Gastrocnemius medialis (tissue), 4 donors: ENCODE results near the gene WSB1. TPM values are rescaled to one million over a fixed set of nuclear protein-coding genes. Genes with fewer than 3 reads are reported as not detected.

Experiments
- ATAC-seq, 2 donors: fragments of 150-250 bp; one replicate each; pipeline ENCODE4 v1.9.1; 2016
- DNase-seq, 2 donors: peaks; one replicate each; pipeline ENCODE4 v3.0.0-alpha.2; 2019
- H3K27ac ChIP-seq, 4 donors: fragments of 200-600 bp; sonication (generic); 1 replicate in 1 of 4; 2 replicates in 3 of 4; pipeline ENCODE4 v1.5.1; 2016 to 2018; ENCODE audit warnings: mild to moderate bottlenecking in 2 of 4, moderate library complexity in 1 of 4
- H3K27me3 ChIP-seq, 3 donors: fragments of 200-600 bp; sonication (generic) in 2 of 3; 1 replicate in 1 of 3; 2 replicates in 2 of 3; pipeline versions ENCODE4 v1.5.1 to v1.6.0; 2016 to 2019; ENCODE audit warnings: mild to moderate bottlenecking in 1 of 3, moderate library complexity in 1 of 3
- H3K36me3 ChIP-seq, 2 donors: fragments of 200-600 bp; sonication (generic) in 1 of 2; one replicate each; pipeline ENCODE4 v1.5.1; 2017 to 2018
- H3K4me1 ChIP-seq, 2 donors: fragments of 200-600 bp; sonication (generic) in 1 of 2; one replicate each; pipeline ENCODE4 v1.5.1; 2016 to 2017; ENCODE audit warnings: mild to moderate bottlenecking in 2 of 2
- H3K4me3 ChIP-seq, 4 donors: fragments of 200-600 bp; sonication (generic) in 3 of 4; 1 replicate in 1 of 4; 2 replicates in 3 of 4; pipeline ENCODE4 v1.5.1; 2016 to 2019; ENCODE audit warnings: mild to moderate bottlenecking in 2 of 4
- H3K9me3 ChIP-seq, 3 donors: fragments of 200-600 bp; sonication (generic) in 2 of 3; 1 replicate in 1 of 3; 2 replicates in 2 of 3; pipeline ENCODE4 v1.5.1; 2016 to 2019
- POLR2A ChIP-seq, 2 donors: fragments of 450-650 bp; IDR thresholded peaks; one replicate each; pipeline ENCODE4 v1.6.1; 2017; ENCODE audit warnings: antibody characterized with exemption in 2 of 2, mild to moderate bottlenecking in 2 of 2, moderate library complexity in 2 of 2
- in situ Hi-C, 4 donors: fragments of 200-750 bp; cut with MboI; loops; one replicate each; pipeline versions ENCODE4 v1.15.0 to v1.8.0; 2017; ENCODE audit warnings: low sequenced_read_pairs in 4 of 4
- intact Hi-C: fragments of 100-400 bp; cut with DNase I; formaldehyde crosslinking; loops from one replicate; pipeline ENCODE4 v1.15.1; 2023; ENCODE audit warnings: low total_unique reads
- total RNA-seq, 4 donors: library from RNA; depleted of rRNA; stranded (reverse); fragments of >200 nt; gene quantifications; one replicate each; pipeline versions ENCODE4 v1.1.0 to v1.2.3, GENCODE V29; 2016
- TF ChIP-seq, protein P1 (sequence below), 5 experiments: fragments of 450-650 bp in 3 of 5; fragments of 200-600 bp in 2 of 5; sonication (generic) in 2 of 5; IDR thresholded peaks in 4 of 5; conservative IDR thresholded peaks in 1 of 5; 1 replicate in 4 of 5; 2 replicates in 1 of 5; pipeline ENCODE4 v1.5.1; 2016 to 2019; ENCODE audit warnings: antibody characterized with exemption in 5 of 5, mild to moderate bottlenecking in 3 of 5, moderate library complexity in 3 of 5

Gene WSB1
- total RNA-seq, 4 donors from 2014 or later: 15.8 to 48.1 (median 20.4) TPM

DNA sequence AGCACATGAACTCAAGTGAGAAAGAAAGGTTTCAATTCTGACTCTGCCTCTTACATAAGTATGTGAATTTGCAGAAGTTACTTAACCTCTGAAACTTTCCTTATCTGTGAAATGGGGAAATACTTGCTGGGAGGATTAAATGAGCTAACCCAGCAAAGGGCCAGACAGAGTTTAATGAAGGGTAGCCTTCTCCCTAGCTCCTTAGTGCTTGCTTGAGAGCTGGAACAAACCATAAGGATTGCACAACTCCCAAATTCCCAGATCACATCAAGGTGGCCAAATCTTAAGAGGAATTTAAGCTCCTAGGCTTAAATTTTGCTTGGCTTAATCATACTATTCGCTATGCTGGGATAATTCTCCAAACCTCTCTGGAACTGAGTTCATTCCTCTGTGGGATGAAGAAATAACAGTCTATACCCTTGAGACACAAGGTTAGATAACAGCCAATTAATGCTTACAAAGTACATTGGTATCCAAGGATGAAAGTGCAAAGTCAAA is 11.8 kb upstream of the WSB1 start:
- intact Hi-C loops (no loop called here), in situ Hi-C loops (no loop called here)
- peaks cover 0 to 7% of the 10 kb centered on the region in 2 donors for H3K4me1 ChIP-seq
- no peaks in the 10 kb centered on the region for H3K27me3 ChIP-seq
- TF ChIP-seq, protein P1, sequence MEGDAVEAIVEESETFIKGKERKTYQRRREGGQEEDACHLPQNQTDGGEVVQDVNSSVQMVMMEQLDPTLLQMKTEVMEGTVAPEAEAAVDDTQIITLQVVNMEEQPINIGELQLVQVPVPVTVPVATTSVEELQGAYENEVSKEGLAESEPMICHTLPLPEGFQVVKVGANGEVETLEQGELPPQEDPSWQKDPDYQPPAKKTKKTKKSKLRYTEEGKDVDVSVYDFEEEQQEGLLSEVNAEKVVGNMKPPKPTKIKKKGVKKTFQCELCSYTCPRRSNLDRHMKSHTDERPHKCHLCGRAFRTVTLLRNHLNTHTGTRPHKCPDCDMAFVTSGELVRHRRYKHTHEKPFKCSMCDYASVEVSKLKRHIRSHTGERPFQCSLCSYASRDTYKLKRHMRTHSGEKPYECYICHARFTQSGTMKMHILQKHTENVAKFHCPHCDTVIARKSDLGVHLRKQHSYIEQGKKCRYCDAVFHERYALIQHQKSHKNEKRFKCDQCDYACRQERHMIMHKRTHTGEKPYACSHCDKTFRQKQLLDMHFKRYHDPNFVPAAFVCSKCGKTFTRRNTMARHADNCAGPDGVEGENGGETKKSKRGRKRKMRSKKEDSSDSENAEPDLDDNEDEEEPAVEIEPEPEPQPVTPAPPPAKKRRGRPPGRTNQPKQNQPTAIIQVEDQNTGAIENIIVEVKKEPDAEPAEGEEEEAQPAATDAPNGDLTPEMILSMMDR (IDR thresholded peaks at IDR 0.05 in 4 of 5, conservative IDR thresholded peaks at IDR 0.05 in 1 of 5): no peak
- no peak for TF ChIP-seq POLR2A (IDR thresholded peaks at IDR 0.05)
- DNase-seq: peak in 1 of 2 donors; percentile 23
- no peak overlapping the region for H3K4me3 ChIP-seq
- ATAC-seq: peak in 1 of 2 donors; percentile 69
- no peak overlapping the region for H3K27ac ChIP-seq
- H3K36me3 ChIP-seq: no peaks in the 10 kb centered on the region
- no peaks in the 10 kb centered on the region for H3K9me3 ChIP-seq

GRCh38 chr17:27283060-27283459 is 10.9 kb upstream of the WSB1 start:
- ATAC-seq (no peak), DNase-seq (no peak)
- no peaks in the 10 kb centered on the region for H3K9me3 ChIP-seq
- H3K27me3 ChIP-seq: no peaks in the 10 kb centered on the region
- intact Hi-C loops: no loop called here
- peaks cover 0 to 7% of the 10 kb centered on the region in 2 donors for H3K4me1 ChIP-seq
- TF ChIP-seq, protein P1 (IDR thresholded peaks at IDR 0.05 in 4 of 5, conservative IDR thresholded peaks at IDR 0.05 in 1 of 5): no peak
- no peak for TF ChIP-seq POLR2A (IDR thresholded peaks at IDR 0.05)
- H3K27ac ChIP-seq: no peak overlapping the region
- in situ Hi-C loops: no loop called here
- no peak overlapping the region for H3K4me3 ChIP-seq
- no peaks in the 10 kb centered on the region for H3K36me3 ChIP-seq

- H3K36me3 ChIP-seq: no peaks in the 10 kb centered on the region
- in situ Hi-C loops (no loop called here), intact Hi-C loops (no loop called here)
- H3K4me3 ChIP-seq: no peak overlapping the region
- H3K27ac ChIP-seq: no peak overlapping the region
- peaks cover 0 to 7% of the 10 kb centered on the region in 2 donors for H3K4me1 ChIP-seq
- no peaks in the 10 kb centered on the region for H3K9me3 ChIP-seq
- H3K27me3 ChIP-seq: no peaks in the 10 kb centered on the region
- DNase-seq (no peak), ATAC-seq (no peak)
- TF ChIP-seq, protein P1 (IDR thresholded peaks at IDR 0.05 in 4 of 5, conservative IDR thresholded peaks at IDR 0.05 in 1 of 5): no peak
- TF ChIP-seq POLR2A (IDR thresholded peaks at IDR 0.05): no peak
These were observed 10.2 kb upstream of the WSB1 start for GRCh38 chr17:27283751-27284150.

GRCh38 chr17:27284811-27285415 is 9.0 kb upstream of the WSB1 start:
- Histone ChIP-seq H3K9me3 (no peaks in the 10 kb centered on the region), H3K27me3 (no peaks in the 10 kb centered on the region), H3K27ac (no peak overlapping the region), H3K36me3 (no peaks in the 10 kb centered on the region), H3K4me1 (peaks cover 0 to 7% of the 10 kb centered on the region in 2 donors), H3K4me3 (no peak overlapping the region)
- TF ChIP-seq, protein P1 (IDR thresholded peaks at IDR 0.05 in 4 of 5, conservative IDR thresholded peaks at IDR 0.05 in 1 of 5): no peak
- TF ChIP-seq POLR2A (IDR thresholded peaks at IDR 0.05): no peak
- intact Hi-C loops (no loop called here), in situ Hi-C loops (no loop called here)
- DNase-seq (no peak), ATAC-seq (no peak)
